ENCODE data around the gene CCL16. TPM values are rescaled to one million over a fixed set of nuclear protein-coding genes. Genes with fewer than 3 reads are reported as not detected.

CCL16 gene, protein sequence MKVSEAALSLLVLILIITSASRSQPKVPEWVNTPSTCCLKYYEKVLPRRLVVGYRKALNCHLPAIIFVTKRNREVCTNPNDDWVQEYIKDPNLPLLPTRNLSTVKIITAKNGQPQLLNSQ
- total RNA-seq = not detected in 2 replicates

DNA sequence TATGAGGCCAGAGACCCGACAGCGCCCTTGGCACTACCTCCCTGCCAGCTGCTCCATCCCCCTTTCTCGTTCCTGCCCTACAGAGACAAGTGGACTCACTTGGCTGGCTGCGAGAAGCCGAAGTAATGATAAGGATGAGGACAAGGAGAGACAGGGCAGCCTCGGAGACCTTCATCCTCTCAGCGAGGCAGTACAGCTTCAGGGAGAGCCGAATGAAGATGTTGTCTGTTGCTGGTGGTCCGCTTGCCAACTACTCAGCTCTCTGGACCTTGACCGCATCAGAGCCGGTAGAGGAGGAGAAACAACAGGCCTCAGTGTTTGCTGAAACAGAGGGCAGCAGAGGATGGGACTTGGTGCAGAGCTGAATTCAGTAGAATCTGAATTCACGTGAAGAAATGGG is at the start of gene CCL16:
Gene CCL16 (minus strand): TSS at position 252 of the 400 bp plus-strand sequence. CDS start 77 bp downstream, at position 175.

DNA sequence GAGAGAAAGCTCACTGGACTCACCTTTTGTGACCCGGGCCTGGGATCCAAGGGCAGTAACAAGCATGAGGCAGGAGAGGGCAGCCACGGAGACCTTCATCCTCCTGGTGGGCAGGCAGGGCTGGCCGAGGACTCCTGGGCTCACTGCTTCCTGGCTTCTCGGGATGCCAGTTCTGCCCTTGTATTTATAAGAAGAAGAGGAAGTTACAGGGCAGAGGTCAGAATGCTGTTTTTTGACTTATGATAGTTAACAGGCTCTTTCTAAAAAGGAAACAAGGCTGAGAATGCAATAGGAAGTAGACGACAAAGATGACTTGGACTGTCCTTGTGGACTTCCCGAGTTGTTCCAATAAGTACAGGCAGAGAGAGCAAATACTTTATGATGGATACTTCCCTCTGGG is 36.5 kb upstream of the CCL16 start, which contains the start of gene CCL23:
Gene CCL23 (minus strand): TSS at position 174 of the 400 bp plus-strand sequence. CDS start 75 bp downstream, at position 99.

DNA sequence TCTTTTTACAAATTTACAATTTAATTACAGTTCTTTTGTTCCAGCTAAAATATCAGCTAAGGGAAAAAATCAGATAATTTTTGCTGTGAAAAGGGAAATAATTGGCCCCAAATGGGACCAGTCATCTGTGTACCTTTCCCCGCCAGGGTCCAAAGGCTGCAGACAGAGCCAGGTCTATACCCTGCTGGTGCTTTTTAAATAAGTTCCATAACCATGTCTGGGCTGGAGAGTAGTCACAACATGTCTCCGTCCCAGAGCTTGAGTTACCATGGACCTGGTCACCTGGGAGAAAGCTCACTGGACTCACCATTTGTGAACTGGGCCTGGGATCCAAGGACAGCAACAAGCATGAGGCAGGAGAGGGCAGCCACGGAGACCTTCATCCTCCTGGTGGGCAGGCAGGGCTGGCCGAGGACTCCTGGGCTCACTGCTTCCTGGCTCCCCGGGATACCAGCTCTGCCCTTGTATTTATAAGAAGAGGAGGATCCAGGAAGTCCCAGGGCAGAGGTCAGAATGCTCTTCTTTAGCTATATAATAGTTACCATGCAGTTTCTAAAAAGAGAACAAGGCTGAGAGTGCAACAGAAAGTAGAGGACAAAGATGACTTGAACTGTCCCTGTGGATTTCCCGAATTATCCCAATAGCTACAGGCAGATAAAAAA is 19.9 kb upstream of the CCL16 start, which contains the start of gene CCL15:
Gene CCL15 (minus strand): TSS at position 444 of the 662 bp plus-strand sequence. CDS start 61 bp downstream, at position 383.

DNA sequence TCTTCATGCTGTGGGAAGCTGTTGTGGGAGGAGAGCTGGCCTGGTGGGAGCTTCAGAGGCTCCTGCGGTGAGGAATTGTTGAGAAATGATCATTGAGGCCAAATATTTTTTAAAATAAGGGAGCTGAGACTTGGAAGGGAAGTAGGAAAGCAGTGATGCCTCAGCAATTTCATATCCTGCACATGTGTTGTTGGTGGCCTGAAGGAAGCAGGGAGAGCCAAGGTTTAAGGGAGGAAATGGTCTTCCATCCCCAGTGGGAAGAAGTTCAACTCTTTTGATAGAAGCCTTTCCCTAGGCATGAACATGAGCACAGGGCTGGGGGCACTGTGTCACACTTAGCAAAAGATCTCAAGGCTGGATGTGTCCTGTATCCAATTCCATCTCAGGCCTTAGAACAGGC is 5.3 kb upstream of the CCL16 start, which contains the start of gene CCL14:
Gene CCL14 (minus strand): TSS at position 87 of the 400 bp plus-strand sequence. CDS start 80 bp downstream, at position 7.

DNA sequence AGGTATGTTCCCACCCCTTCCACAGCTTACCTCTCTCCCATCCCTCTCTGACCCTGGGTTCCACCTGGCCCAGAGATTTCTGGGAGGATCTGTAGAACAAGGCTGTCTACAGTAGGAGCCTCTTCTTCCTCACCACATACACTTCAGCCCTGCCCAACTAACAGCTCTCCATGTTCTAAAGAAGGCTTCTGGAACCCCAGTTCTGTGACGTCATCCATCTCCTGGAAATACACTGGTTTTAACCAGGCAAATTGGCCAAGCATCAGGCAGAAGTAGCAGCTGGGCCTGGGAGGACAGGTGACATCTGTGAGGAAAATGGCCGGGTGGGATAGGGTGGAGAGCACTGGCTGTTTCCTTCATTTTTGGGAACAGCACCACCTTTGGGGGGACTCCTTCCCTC is 37.8 kb downstream of the CCL16 start, which contains the start of gene LYZL6:
Gene LYZL6 (minus strand): TSS at position 177 of the 400 bp plus-strand sequence. CDS start 4,357 bp downstream, outside the sequence.

DNA sequence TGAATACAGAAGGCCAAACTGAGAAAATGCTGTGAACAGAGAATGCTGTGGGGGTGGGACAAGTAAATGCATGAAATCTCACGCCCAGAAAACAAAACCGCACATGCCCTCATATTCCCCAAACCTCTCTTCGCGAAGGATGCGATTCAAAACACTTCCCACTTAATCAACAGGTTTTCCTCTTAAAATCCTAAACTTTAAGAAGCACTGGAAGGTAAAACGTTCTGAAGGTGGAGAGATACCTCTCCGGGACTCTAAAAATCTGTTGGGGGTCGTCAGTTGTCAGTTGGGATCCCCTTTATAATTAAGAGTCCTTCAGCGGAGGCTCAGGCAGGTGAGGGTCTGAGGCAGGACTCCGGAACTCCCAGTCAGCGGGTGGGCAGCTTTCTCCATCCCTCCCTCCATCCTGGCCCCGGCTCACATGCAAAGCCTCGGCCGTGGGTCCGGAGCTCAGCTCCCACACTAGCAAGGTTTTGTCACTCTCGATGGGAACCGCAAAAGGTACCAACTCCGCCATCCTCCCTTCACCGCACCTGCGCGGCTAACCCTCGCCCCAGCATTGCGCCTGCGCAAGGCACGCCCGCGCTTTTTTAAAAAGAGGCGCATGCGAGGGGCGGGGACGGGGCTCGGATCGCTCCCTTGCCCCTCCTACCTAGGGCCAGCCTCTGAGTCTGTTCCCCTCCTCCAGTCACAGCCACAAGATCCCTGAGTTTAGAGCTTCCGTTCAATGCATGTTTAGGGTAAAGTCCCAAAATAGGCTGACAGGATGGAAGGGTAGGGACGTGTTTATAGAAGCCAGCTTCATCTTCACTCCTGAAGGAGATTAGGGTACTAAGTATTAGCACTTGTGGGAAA is 50.9 kb downstream of the CCL16 start, which contains the start of gene RDM1:
Gene RDM1 (minus strand): TSS at position 563 of the 855 bp plus-strand sequence. CDS start 46 bp downstream, at position 517.

Other genes starting within 250 kb of the CCL16 start
- gene RASL10B, start 249.9 kb downstream of the CCL16 start, total RNA-seq = 0.35 and 0.60 TPM in 2 replicates
- 0.14 TPM in 1 of 2 replicates, not detected in the other for gene GAS2L2, start 228.3 kb downstream of the CCL16 start, total RNA-seq
- gene C17orf50, start 220.6 kb downstream of the CCL16 start, total RNA-seq = not detected in 2 replicates
- 47.8 and 64.9 TPM in 2 replicates for gene MMP28, start 185.9 kb downstream of the CCL16 start, total RNA-seq
- gene TAF15, start 172.0 kb downstream of the CCL16 start, total RNA-seq = 19.7 and 35.0 TPM in 2 replicates
- not detected in 2 replicates for gene HEATR9, start 112.6 kb downstream of the CCL16 start, total RNA-seq
- gene CCL5, start 101.1 kb downstream of the CCL16 start, total RNA-seq = not detected in 2 replicates
- 3.1 and 4.6 TPM in 2 replicates for gene RDM1, start 50.7 kb downstream of the CCL16 start, total RNA-seq
- gene LYZL6, start 37.8 kb downstream of the CCL16 start, total RNA-seq = not detected in 2 replicates
- not detected in 2 replicates for gene CCL14, start 5.2 kb upstream of the CCL16 start, total RNA-seq
- not detected in 2 replicates for gene CCL15, start 20.1 kb upstream of the CCL16 start, total RNA-seq
- not detected in 2 replicates for gene CCL23, start 36.5 kb upstream of the CCL16 start, total RNA-seq
- not detected in 2 replicates for gene CCL18, start 82.8 kb upstream of the CCL16 start, total RNA-seq
- not detected in 2 replicates for gene CCL3, start 108.6 kb upstream of the CCL16 start, total RNA-seq
- gene CCL4, start 122.3 kb upstream of the CCL16 start, total RNA-seq = not detected in 2 replicates
- gene TBC1D3B, start 195.1 kb upstream of the CCL16 start, total RNA-seq = 0.88 and 2.5 TPM in 2 replicates
- gene CCL3L1, start 215.3 kb upstream of the CCL16 start, total RNA-seq = not detected in 2 replicates
- gene CCL4L2, start 229.6 kb upstream of the CCL16 start, total RNA-seq = not detected in 2 replicates